ENCODE data around the gene CYTH1. TPM values are rescaled to one million over a fixed set of nuclear protein-coding genes. Genes with fewer than 3 reads are reported as not detected.
A peak's percentile ranks its signal among the peaks of the same experiment; 100 is the strongest.

CYTH1 gene
- total and polyA plus RNA-seq, 5 donors from 2014 or later, result 202 to 487 (median 206) TPM

DNA sequence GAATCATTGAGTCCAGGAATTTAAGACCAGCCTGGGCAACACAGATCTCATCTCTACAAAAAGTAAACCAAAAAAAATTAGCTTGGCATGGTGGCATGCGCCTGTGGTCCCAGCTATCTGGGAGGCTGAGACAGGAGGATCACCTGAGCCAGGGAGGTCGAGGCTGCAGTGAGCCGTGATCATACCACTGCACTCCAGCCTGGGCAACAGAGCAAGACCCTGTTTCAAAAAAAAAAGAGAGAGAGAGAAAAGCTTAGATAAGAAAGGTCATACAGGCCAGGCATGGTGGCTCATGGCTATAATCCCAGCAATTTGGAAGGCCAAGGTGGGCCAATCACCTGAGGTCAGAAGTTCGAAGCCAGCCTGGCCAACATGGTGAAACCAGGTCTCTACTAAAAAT is 141.4 kb downstream of the CYTH1 start:
- Mint-ChIP-seq H3K9me3 (peaks cover 0 to 6% (median 0%) of the 10 kb centered on the region in 7 donors), H3K36me3 (peaks cover 4% of the 10 kb centered on the region), H3K27ac (no peak overlapping the region), H3K27me3 (peaks cover 3% of the 10 kb centered on the region), H3K4me3 (no peak overlapping the region), H3K4me1 (peaks cover 0 to 12% (median 4%) of the 10 kb centered on the region in 4 donors)
- no peaks in the 10 kb centered on the region for H3K9me3 ChIP-seq (ENCODE audit: control insufficient read depth in 2 of 2, low read length in 2 of 2)
- peaks cover 4% of the 10 kb centered on the region for H3K4me1 ChIP-seq (ENCODE audit: control insufficient read depth, insufficient read depth, low read length, poor library complexity, severe bottlenecking)
- no peak overlapping the region for H3K27ac ChIP-seq (ENCODE audit: insufficient read depth, low read length, poor library complexity, severe bottlenecking)
- no peak overlapping the region for H3K4me3 ChIP-seq (ENCODE audit: low read depth, low read length)
- no peak for DNase-seq
- H3K36me3 ChIP-seq (ENCODE audit: control insufficient read depth, insufficient read depth, low read length), result no peaks in the 10 kb centered on the region
- ATAC-seq (ENCODE audit: low read depth in 2 of 2), result no peak
- no peaks in the 10 kb centered on the region for H3K27me3 ChIP-seq (ENCODE audit: control insufficient read depth, insufficient read depth, low read length)

DNA sequence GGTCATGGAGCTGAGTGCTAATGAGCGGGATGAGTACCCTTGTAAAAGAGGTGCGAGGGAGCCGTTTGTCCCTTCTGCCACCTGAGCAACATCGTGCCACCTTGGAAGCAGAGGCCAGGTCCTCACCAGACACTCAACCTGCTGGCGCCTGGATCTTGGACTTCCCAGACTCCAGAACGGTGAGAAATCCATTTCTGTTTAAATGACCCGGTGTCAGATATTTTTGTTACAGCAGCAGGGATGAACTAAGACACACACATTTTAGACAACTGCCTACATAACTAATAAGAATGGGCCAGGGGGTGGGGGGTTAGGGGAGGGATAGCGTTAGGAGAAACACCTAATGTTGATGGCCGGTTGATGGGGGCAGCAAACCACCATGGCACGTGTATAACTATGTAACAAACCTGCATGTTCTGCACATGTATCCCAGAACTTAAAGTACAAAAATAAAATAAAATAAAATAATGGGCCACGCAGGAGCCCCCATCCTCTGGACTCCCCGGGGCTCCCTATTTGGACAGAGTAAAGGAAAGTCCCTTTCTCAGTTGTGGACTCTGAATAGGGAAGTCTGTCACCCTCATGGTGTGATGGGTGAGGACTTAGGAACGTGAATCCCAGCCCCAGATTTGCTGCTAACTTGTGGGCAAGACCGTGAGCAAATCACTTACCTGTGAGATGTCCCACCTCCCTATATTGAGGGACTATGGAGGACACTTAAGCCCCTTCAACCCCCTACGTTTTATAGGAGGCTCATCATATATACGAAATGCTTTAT is 144.2 kb downstream of the CYTH1 start:
- H3K36me3 ChIP-seq (ENCODE audit: control insufficient read depth, insufficient read depth, low read length), result no peaks in the 10 kb centered on the region
- DNase-seq (no peak), ATAC-seq (ENCODE audit: low read depth in 2 of 2) (no peak)
- no peaks in the 10 kb centered on the region for H3K27me3 ChIP-seq (ENCODE audit: control insufficient read depth, insufficient read depth, low read length)
- no peak overlapping the region for H3K4me3 ChIP-seq (ENCODE audit: low read depth, low read length)
- Mint-ChIP-seq H3K4me3 (no peak overlapping the region), H3K9me3 (peaks cover 0 to 5% (median 0%) of the 10 kb centered on the region in 7 donors), H3K36me3 (peaks cover 4% of the 10 kb centered on the region), H3K27ac (peak overlapping the region in 1 of 3 donors; percentile 42), H3K4me1 (peaks cover 0 to 8% (median 1%) of the 10 kb centered on the region in 4 donors), H3K27me3 (peaks cover 4% of the 10 kb centered on the region)
- no peaks in the 10 kb centered on the region for H3K4me1 ChIP-seq (ENCODE audit: control insufficient read depth, insufficient read depth, low read length, poor library complexity, severe bottlenecking)
- no peak overlapping the region for H3K27ac ChIP-seq (ENCODE audit: insufficient read depth, low read length, poor library complexity, severe bottlenecking)
- no peaks in the 10 kb centered on the region for H3K9me3 ChIP-seq (ENCODE audit: control insufficient read depth in 2 of 2, low read length in 2 of 2)

DNA sequence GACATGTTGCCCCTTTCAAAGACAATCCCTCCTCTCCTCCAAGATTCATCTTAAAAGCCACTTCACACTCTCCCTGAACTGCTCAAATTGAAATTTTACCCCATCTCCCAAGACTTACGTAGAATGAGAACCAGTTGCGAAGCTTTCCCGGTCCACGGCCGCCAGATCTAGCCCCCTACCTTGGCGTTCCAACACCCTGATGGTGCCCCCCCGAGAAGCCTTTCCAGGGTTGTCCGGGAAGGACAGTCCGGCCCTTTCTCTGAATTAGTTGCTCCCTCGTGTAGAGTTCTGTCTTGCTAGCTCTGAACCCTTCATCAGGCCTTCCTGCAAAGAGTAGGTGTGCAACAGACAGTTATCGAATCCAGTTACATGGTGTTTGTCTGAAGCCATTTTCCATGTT is 144.9 kb downstream of the CYTH1 start:
- H3K27ac Mint-ChIP-seq, result no peak overlapping the region
- ATAC-seq (ENCODE audit: low read depth in 2 of 2), result no peak

DNA sequence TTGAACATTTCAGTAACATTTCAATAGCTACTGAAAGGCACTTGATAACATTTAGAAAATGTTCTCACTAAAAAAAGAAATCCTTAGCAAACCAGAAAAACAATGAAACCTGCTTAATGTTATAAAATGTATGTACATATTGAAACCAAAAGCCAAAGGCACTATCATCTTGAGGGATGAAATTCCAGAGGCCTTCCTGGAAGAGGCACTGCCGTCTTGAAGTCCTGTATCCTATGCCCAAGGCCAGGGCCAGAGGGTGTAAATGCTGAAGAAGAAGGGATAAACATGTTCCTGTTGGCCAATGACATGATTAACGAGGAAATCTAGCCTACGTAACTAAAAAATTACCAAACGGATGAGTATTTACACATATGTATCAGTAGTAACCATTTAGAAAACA is 147.9 kb downstream of the CYTH1 start:
- Mint-ChIP-seq H3K4me1 (peaks cover 0 to 21% (median 10%) of the 10 kb centered on the region in 4 donors), H3K4me3 (no peak overlapping the region), H3K9me3 (peaks cover 0 to 5% (median 0%) of the 10 kb centered on the region in 7 donors), H3K27ac (no peak overlapping the region), H3K36me3 (peaks cover 4% of the 10 kb centered on the region), H3K27me3 (peaks cover 4% of the 10 kb centered on the region)
- no peak for ATAC-seq (ENCODE audit: low read depth in 2 of 2)
- H3K36me3 ChIP-seq (ENCODE audit: control insufficient read depth, insufficient read depth, low read length), result no peaks in the 10 kb centered on the region
- H3K4me1 ChIP-seq (ENCODE audit: control insufficient read depth, insufficient read depth, low read length, poor library complexity, severe bottlenecking), result no peaks in the 10 kb centered on the region
- H3K27ac ChIP-seq (ENCODE audit: insufficient read depth, low read length, poor library complexity, severe bottlenecking), result no peak overlapping the region
- no peaks in the 10 kb centered on the region for H3K9me3 ChIP-seq (ENCODE audit: control insufficient read depth in 2 of 2, low read length in 2 of 2)
- H3K27me3 ChIP-seq (ENCODE audit: control insufficient read depth, insufficient read depth, low read length), result no peaks in the 10 kb centered on the region
- H3K4me3 ChIP-seq (ENCODE audit: low read depth, low read length), result no peak overlapping the region
- no peak for DNase-seq

More for the DNA sequence above, 144.9 kb downstream of the CYTH1 start:
- Mint-ChIP-seq H3K27me3 (peaks cover 4% of the 10 kb centered on the region), H3K36me3 (peaks cover 4% of the 10 kb centered on the region), H3K4me1 (peaks cover 0 to 8% (median 1%) of the 10 kb centered on the region in 4 donors), H3K4me3 (no peak overlapping the region), H3K9me3 (peaks cover 0 to 5% (median 0%) of the 10 kb centered on the region in 7 donors)
- Histone ChIP-seq H3K27ac (ENCODE audit: insufficient read depth, low read length, poor library complexity, severe bottlenecking) (no peak overlapping the region), H3K4me3 (ENCODE audit: low read depth, low read length) (no peak overlapping the region), H3K4me1 (ENCODE audit: control insufficient read depth, insufficient read depth, low read length, poor library complexity, severe bottlenecking) (no peaks in the 10 kb centered on the region), H3K9me3 (ENCODE audit: control insufficient read depth in 2 of 2, low read length in 2 of 2) (no peaks in the 10 kb centered on the region), H3K36me3 (ENCODE audit: control insufficient read depth, insufficient read depth, low read length) (no peaks in the 10 kb centered on the region), H3K27me3 (ENCODE audit: control insufficient read depth, insufficient read depth, low read length) (no peaks in the 10 kb centered on the region)
- DNase-seq, result no peak

DNA sequence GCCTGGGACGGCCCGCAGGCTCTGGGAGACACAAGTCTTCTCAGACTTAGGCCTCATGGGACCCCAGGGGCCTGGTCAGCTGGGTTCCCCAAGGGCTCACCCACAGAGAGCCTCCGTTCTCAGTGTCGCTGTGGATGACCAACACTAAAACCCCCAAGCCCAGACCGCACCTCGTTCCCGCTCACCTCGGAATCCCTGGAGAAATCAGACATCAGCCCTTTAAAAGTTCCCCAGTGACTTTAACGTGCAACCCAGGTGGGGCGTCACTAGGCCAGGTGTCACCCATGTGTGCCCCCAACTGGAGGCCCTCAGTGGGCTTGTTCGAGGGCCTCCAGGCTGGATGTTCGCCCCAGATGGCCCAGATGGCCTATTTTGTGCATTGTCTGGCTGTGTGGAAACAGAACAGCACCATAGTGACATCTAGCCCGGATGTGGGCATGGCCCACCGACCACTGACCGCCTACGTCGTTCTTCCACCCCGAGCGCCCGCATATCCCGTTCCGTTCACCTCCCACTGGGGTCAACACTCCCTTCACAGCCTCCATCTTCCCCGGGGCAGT is 152.6 kb downstream of the CYTH1 start:
- H3K36me3 ChIP-seq (ENCODE audit: control insufficient read depth, insufficient read depth, low read length), result no peaks in the 10 kb centered on the region
- H3K27ac Mint-ChIP-seq, result no peak overlapping the region
- H3K27ac ChIP-seq (ENCODE audit: insufficient read depth, low read length, poor library complexity, severe bottlenecking), result no peak overlapping the region
- H3K9me3 Mint-ChIP-seq, result no peaks in the 10 kb centered on the region
- no peaks in the 10 kb centered on the region for H3K9me3 ChIP-seq (ENCODE audit: control insufficient read depth in 2 of 2, low read length in 2 of 2)
- no peaks in the 10 kb centered on the region for H3K27me3 Mint-ChIP-seq
- H3K27me3 ChIP-seq (ENCODE audit: control insufficient read depth, insufficient read depth, low read length), result no peaks in the 10 kb centered on the region
- H3K4me3 Mint-ChIP-seq, result no peak overlapping the region
- DNase-seq (no peak), ATAC-seq (ENCODE audit: low read depth in 2 of 2) (no peak)
- H3K4me1 Mint-ChIP-seq, result peaks cover 0 to 17% (median 10%) of the 10 kb centered on the region in 4 donors
- H3K4me1 ChIP-seq (ENCODE audit: control insufficient read depth, insufficient read depth, low read length, poor library complexity, severe bottlenecking), result no peaks in the 10 kb centered on the region
- H3K4me3 ChIP-seq (ENCODE audit: low read depth, low read length), result no peak overlapping the region
- H3K36me3 Mint-ChIP-seq, result no peaks in the 10 kb centered on the region

DNA sequence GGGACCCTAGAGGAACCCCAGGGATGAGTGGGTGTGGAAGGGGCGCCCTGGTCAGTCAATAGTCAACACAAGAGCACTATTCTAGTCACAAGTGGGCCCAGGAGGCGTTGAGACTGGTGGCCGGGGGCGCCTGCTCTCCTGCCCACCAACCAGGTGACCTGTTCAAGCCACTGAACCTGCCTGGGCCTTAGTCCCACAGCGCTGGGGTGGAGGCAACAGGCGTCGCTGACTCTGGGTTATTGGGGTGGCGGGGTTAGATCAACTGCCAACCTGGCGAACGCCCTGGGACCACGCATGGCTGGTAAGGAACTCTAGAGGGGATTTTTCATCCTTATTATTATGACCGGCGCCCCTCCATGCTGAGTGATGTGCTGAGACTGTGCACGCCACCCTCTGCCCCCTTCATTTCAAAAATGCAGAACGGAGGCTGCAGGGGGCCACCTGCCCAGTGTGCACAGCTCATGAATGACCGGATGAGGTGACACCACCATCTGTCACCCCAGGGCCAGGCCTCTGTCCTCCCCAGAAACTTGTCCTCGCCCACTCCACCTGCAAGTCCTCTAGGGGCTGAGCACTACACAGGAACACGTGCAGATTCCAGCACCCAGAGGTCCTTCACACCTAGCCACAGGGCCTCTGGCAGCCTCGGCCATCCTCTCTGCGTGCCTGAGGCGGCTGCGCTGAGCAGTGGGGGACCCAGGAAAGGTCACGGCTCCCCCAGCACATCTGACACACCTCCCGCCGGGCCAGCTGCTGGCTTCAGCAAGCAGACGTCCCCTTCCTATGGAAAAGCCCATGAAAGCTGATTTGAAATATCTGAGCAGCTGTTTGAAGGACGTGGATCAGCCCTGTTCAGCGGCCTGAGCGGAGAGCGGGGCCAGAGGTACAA is 153.3 kb downstream of the CYTH1 start:
- H3K27me3 Mint-ChIP-seq, result no peaks in the 10 kb centered on the region
- ATAC-seq (ENCODE audit: low read depth in 2 of 2) (no peak), DNase-seq (no peak)
- Histone ChIP-seq H3K4me1 (ENCODE audit: control insufficient read depth, insufficient read depth, low read length, poor library complexity, severe bottlenecking) (no peaks in the 10 kb centered on the region), H3K9me3 (ENCODE audit: control insufficient read depth in 2 of 2, low read length in 2 of 2) (no peaks in the 10 kb centered on the region), H3K27me3 (ENCODE audit: control insufficient read depth, insufficient read depth, low read length) (no peaks in the 10 kb centered on the region), H3K4me3 (ENCODE audit: low read depth, low read length) (no peak overlapping the region), H3K27ac (ENCODE audit: insufficient read depth, low read length, poor library complexity, severe bottlenecking) (no peak overlapping the region), H3K36me3 (ENCODE audit: control insufficient read depth, insufficient read depth, low read length) (no peaks in the 10 kb centered on the region)
- no peaks in the 10 kb centered on the region for H3K36me3 Mint-ChIP-seq
- H3K4me3 Mint-ChIP-seq, result peak overlapping the region in 1 of 4 donors; percentile 47
- no peaks in the 10 kb centered on the region for H3K9me3 Mint-ChIP-seq
- H3K27ac Mint-ChIP-seq, result peak overlapping the region in 1 of 3 donors; percentile 86
- peaks cover 0 to 17% (median 10%) of the 10 kb centered on the region in 4 donors for H3K4me1 Mint-ChIP-seq

DNA sequence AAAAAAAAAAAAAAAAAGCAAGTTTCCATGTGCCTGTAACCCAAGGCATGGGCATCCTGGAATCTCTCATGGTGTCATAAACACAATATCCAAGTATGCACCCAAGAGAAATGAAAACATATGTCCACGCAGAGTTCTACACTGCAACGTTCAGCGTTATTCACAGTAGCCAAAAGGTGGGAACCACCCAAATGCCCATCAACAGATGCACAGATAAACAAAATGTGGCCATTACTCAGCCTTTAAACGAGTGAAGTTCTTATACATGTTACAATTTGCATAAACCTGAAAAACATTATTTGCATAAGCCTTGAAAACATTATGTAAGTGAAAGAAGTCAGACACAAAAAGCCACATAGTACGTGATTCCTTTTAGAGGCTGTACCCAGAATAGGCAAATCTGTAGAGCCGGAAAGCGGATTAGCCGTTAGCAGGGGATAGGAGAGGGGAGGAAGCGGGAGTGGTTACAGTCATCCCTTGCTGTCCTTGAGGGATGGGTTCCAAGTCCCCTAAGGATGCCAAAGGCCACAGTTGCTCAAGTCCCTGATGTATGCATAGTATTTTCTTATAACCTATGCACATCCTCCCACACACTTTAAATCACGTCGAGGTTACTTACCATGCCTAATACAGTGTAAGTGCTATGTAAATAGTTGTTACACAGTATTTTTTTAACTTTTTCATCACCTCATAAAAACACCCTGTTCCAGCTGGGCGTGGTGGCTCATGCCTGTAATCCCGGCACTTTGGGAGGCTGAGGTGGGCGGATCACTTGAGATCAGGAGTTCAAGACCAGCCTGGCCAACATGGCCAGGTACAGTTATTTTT is 157.5 kb downstream of the CYTH1 start:
- ATAC-seq (ENCODE audit: low read depth in 2 of 2) (no peak), DNase-seq (no peak)
- H3K27me3 Mint-ChIP-seq, result no peaks in the 10 kb centered on the region
- Histone ChIP-seq H3K4me3 (ENCODE audit: low read depth, low read length) (no peak overlapping the region), H3K27ac (ENCODE audit: insufficient read depth, low read length, poor library complexity, severe bottlenecking) (no peak overlapping the region), H3K27me3 (ENCODE audit: control insufficient read depth, insufficient read depth, low read length) (no peaks in the 10 kb centered on the region), H3K9me3 (ENCODE audit: control insufficient read depth in 2 of 2, low read length in 2 of 2) (no peaks in the 10 kb centered on the region), H3K4me1 (ENCODE audit: control insufficient read depth, insufficient read depth, low read length, poor library complexity, severe bottlenecking) (no peaks in the 10 kb centered on the region), H3K36me3 (ENCODE audit: control insufficient read depth, insufficient read depth, low read length) (no peaks in the 10 kb centered on the region)
- peaks cover 0 to 3% (median 0%) of the 10 kb centered on the region in 7 donors for H3K9me3 Mint-ChIP-seq
- H3K36me3 Mint-ChIP-seq, result no peaks in the 10 kb centered on the region
- H3K27ac Mint-ChIP-seq, result no peak overlapping the region
- peaks cover 0 to 10% (median 0%) of the 10 kb centered on the region in 4 donors for H3K4me1 Mint-ChIP-seq
- H3K4me3 Mint-ChIP-seq, result no peak overlapping the region
